HTR-8/SVneo (cell line): ENCODE results near the gene ZNF69.
"Not testable (repeated sequence)": the region's sequence is repeated elsewhere in the genome, so short reads cannot be mapped to it uniquely, and the experiment has no call there.

Experiments used
- DNase-seq: peaks from one replicate; pipeline ENCODE4 v3.0.0; 2011; ENCODE audit warnings: low spot score, mixed read lengths; ENCODE audit not compliant: insufficient read length
- FAIRE-seq: peaks from 2 replicates; lab custom pipeline; 2011; peaks lifted over from hg19 to GRCh38; lab: Jason Lieb, UNC

ZNF69 gene

DNA sequence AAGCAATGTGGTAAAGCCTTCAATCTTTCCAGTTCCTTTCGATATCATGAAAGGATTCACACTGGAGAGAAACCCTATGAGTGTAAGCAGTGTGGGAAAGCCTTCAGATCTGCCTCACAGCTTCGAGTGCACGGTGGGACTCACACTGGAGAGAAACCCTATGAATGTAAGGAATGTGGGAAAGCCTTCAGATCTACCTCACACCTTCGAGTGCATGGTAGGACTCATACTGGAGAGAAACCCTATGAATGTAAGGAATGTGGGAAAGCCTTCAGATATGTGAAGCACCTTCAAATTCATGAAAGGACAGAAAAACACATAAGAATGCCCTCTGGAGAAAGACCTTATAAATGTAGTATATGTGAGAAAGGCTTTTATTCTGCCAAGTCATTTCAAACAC lies 61.6 kb downstream of the ZNF69 start:
- DNase-seq (no peak), FAIRE-seq (no peak)

DNA sequence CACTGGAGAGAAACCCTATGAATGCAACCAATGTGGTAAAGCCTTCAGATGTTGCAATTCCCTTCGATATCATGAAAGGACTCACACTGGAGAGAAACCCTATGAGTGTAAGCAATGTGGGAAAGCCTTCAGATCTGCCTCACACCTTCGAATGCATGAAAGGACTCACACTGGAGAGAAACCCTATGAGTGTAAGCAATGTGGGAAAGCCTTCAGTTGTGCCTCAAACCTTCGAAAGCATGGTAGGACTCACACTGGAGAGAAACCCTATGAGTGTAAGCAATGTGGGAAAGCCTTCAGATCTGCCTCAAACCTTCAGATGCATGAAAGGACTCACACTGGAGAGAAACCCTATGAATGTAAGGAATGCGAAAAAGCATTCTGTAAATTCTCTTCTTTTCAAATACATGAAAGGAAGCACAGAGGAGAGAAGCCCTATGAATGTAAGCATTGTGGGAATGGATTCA lies 62.1 kb downstream of the ZNF69 start:
- FAIRE-seq, DNase-seq: not testable (repeated sequence)

DNA sequence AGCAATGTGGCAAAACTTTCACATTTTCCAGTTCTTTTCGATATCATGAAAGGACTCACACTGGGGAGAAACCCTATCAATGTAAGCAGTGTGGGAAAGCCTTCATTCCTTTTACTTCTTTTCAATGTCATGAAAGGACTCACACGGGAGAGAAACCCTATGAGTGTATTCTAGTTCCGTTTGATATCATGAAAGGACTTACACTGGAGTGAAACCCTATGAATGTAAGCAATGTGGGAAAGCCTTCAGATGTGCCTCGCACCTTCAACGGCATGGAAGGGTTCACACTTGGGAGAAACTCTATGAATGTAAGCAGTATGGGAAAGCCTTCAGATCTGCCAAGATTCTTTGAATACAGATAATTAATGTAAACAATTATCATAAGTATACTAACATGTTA lies 62.7 kb downstream of the ZNF69 start:
- no peak for FAIRE-seq

More for the DNA sequence above, 62.7 kb downstream of the ZNF69 start:
- no peak for DNase-seq
